Neural cell (in vitro differentiated cells): Measurements from ENCODE around the gene SUSD6.

ENCODE experiments used
- CTCF ChIP-seq: fragments of 450-650 bp; IDR thresholded peaks from 2 replicates; pipeline ENCODE4 v1.5.1; 2014; ENCODE audit warnings: antibody characterized with exemption, mild to moderate bottlenecking, moderate library complexity; ENCODE audit not compliant: poor library complexity, severe bottlenecking
- EP300 ChIP-seq: fragments of 450-650 bp; conservative IDR thresholded peaks from 2 replicates; pipeline ENCODE4 v1.6.1; 2014; ENCODE audit warnings: antibody characterized with exemption, mild to moderate bottlenecking, moderate library complexity; ENCODE audit not compliant: poor library complexity, severe bottlenecking
- EZH2 ChIP-seq: fragments of 200-600, 300-800 bp; shearing (Covaris generic), sonication (generic); IDR thresholded peaks from 2 replicates; pipeline ENCODE4 v1.6.1; 2014; ENCODE audit warnings: antibody characterized with exemption, low read length, borderline replicate concordance, mild to moderate bottlenecking; ENCODE audit not compliant: insufficient read depth, poor library complexity, severe bottlenecking
- POLR2AphosphoS5 ChIP-seq: IDR thresholded peaks from 2 replicates; pipeline ENCODE4 v1.6.1; 2012

- TF ChIP-seq CTCF: no peak
- no peak for TF ChIP-seq POLR2AphosphoS5
- TF ChIP-seq EZH2: no peak
- TF ChIP-seq EP300: no peak
Measured at GRCh38 chr14:69682136-69682535, 70.7 kb downstream of the SUSD6 start.
